Nephron (organoid): Measurements from ENCODE around the gene MANBA.
A peak's percentile ranks its signal among the peaks of the same experiment; 100 is the strongest.

ENCODE experiments used
- H3K27ac Mint-ChIP-seq, 3 experiments: 2 replicates each; pipeline ENCODE4 v1.8.0; 2020; ENCODE audit warnings: mixed read lengths in 3 of 3, mild to moderate bottlenecking in 2 of 3, moderate library complexity in 1 of 3
- H3K27me3 Mint-ChIP-seq: 2 replicates; pipeline ENCODE4 v1.8.0; 2021; ENCODE audit warnings: low read depth, mild to moderate bottlenecking, moderate library complexity, mixed read lengths
- H3K36me3 Mint-ChIP-seq: 2 replicates; pipeline ENCODE4 v1.8.0; 2020; ENCODE audit warnings: low read depth, mixed read lengths
- H3K4me1 Mint-ChIP-seq: 2 replicates; pipeline ENCODE4 v1.8.0; 2020; ENCODE audit warnings: mixed read lengths
- H3K4me3 Mint-ChIP-seq, 3 experiments: 2 replicates each; pipeline ENCODE4 v1.8.0; 2020; ENCODE audit warnings: mild to moderate bottlenecking in 3 of 3, mixed read lengths in 3 of 3, moderate library complexity in 2 of 3
- H3K9me3 Mint-ChIP-seq: 2 replicates; pipeline ENCODE4 v1.8.0; 2020; ENCODE audit warnings: mixed read lengths
- CTCF ChIP-seq, 3 experiments: fragments of 200-600 bp; sonication (generic); IDR thresholded peaks; one replicate each; pipeline ENCODE4 v1.5.0; 2021; ENCODE audit warnings: antibody characterized with exemption in 3 of 3; ENCODE audit not compliant: unreplicated experiment in 3 of 3

MANBA gene

GRCh38 chr4:102600689-102601088, 160.1 kb downstream of the MANBA start:
- Mint-ChIP-seq H3K27me3 (no peaks in the 10 kb centered on the region), H3K4me1 (peaks cover 29% of the 10 kb centered on the region), H3K9me3 (no peaks in the 10 kb centered on the region), H3K27ac (peak overlapping the region in 2 of 3 experiments; percentile 63 to 80), H3K36me3 (peaks cover 67% of the 10 kb centered on the region), H3K4me3 (no peak overlapping the region)
- no peak for TF ChIP-seq CTCF (IDR thresholded peaks at IDR 0.05; ENCODE audit: unreplicated experiment in 3 of 3)

- no peak for TF ChIP-seq CTCF (IDR thresholded peaks at IDR 0.05; ENCODE audit: unreplicated experiment in 3 of 3)
- no peaks in the 10 kb centered on the region for H3K27me3 Mint-ChIP-seq
- H3K4me3 Mint-ChIP-seq, result no peak overlapping the region
- peaks cover 69% of the 10 kb centered on the region for H3K36me3 Mint-ChIP-seq
- peak overlapping the region; percentile 44 to 80 (median 63) for H3K27ac Mint-ChIP-seq
- H3K4me1 Mint-ChIP-seq, result peaks cover 29% of the 10 kb centered on the region
- no peaks in the 10 kb centered on the region for H3K9me3 Mint-ChIP-seq
These were observed 160.9 kb downstream of the MANBA start for GRCh38 chr4:102599886-102600285.

GRCh38 chr4:102599455-102599854, 161.3 kb downstream of the MANBA start:
- peak overlapping the region in 1 of 3 experiments; percentile 15 for H3K4me3 Mint-ChIP-seq
- H3K27me3 Mint-ChIP-seq, result no peaks in the 10 kb centered on the region
- no peaks in the 10 kb centered on the region for H3K9me3 Mint-ChIP-seq
- TF ChIP-seq CTCF (IDR thresholded peaks at IDR 0.05; ENCODE audit: unreplicated experiment in 3 of 3), result no peak
- no peak overlapping the region for H3K27ac Mint-ChIP-seq
- peaks cover 71% of the 10 kb centered on the region for H3K36me3 Mint-ChIP-seq
- peaks cover 29% of the 10 kb centered on the region for H3K4me1 Mint-ChIP-seq

- TF ChIP-seq CTCF (IDR thresholded peaks at IDR 0.05; ENCODE audit: unreplicated experiment in 3 of 3), result no peak
- H3K36me3 Mint-ChIP-seq, result peaks cover 71% of the 10 kb centered on the region
- H3K4me3 Mint-ChIP-seq, result peak overlapping the region in 1 of 3 experiments; percentile 18
- peaks cover 29% of the 10 kb centered on the region for H3K4me1 Mint-ChIP-seq
- peak overlapping the region; percentile 50 to 74 (median 61) for H3K27ac Mint-ChIP-seq
- no peaks in the 10 kb centered on the region for H3K9me3 Mint-ChIP-seq
- H3K27me3 Mint-ChIP-seq, result no peaks in the 10 kb centered on the region
These were observed 161.9 kb downstream of the MANBA start for GRCh38 chr4:102598762-102599374.

GRCh38 chr4:102598086-102598761, 162.5 kb downstream of the MANBA start:
- Mint-ChIP-seq H3K4me3 (peak overlapping the region in 1 of 3 experiments; percentile 18), H3K4me1 (peaks cover 24% of the 10 kb centered on the region), H3K36me3 (peaks cover 67% of the 10 kb centered on the region), H3K27me3 (no peaks in the 10 kb centered on the region), H3K9me3 (no peaks in the 10 kb centered on the region), H3K27ac (peak overlapping the region; percentile 50 to 74 (median 61))
- TF ChIP-seq CTCF (IDR thresholded peaks at IDR 0.05; ENCODE audit: unreplicated experiment in 3 of 3), result no peak
